Measurements from ENCODE around the gene FAM117B. TPM values are rescaled to one million over a fixed set of nuclear protein-coding genes. Genes with fewer than 3 reads are reported as not detected.

The FAM117B gene
- total RNA-seq, 1 donor from 2014 or later, result 9.6 TPM

GRCh38 chr2:202682274-202682673 lies 47.5 kb downstream of the FAM117B start:
- Mint-ChIP-seq H3K4me3 (ENCODE audit: unreplicated experiment) (no peak overlapping the region), H3K36me3 (ENCODE audit: unreplicated experiment) (peaks cover 10% of the 10 kb centered on the region), H3K4me1 (ENCODE audit: unreplicated experiment) (no peaks in the 10 kb centered on the region)

GRCh38 chr2:202687276-202687675 lies 52.5 kb downstream of the FAM117B start:
- no peaks in the 10 kb centered on the region for H3K27me3 Mint-ChIP-seq (ENCODE audit: unreplicated experiment)
- no peaks in the 10 kb centered on the region for H3K36me3 Mint-ChIP-seq (ENCODE audit: unreplicated experiment)
- no peak for TF ChIP-seq CTCF (IDR thresholded peaks at IDR 0.05)
- H3K27ac Mint-ChIP-seq (ENCODE audit: unreplicated experiment), result no peak overlapping the region
- DNase-seq (ENCODE audit: extremely low spot score, unreplicated experiment), result no peak
- peaks cover 2% of the 10 kb centered on the region for H3K4me1 Mint-ChIP-seq (ENCODE audit: unreplicated experiment)
- H3K9me3 Mint-ChIP-seq (ENCODE audit: unreplicated experiment), result peaks cover 5% of the 10 kb centered on the region
- H3K4me3 Mint-ChIP-seq (ENCODE audit: unreplicated experiment), result no peak overlapping the region

More at GRCh38 chr2:202682274-202682673, 47.5 kb downstream of the FAM117B start:
- Mint-ChIP-seq H3K27ac (ENCODE audit: unreplicated experiment) (no peak overlapping the region), H3K27me3 (ENCODE audit: unreplicated experiment) (no peaks in the 10 kb centered on the region), H3K9me3 (ENCODE audit: unreplicated experiment) (peaks cover 33% of the 10 kb centered on the region)
- TF ChIP-seq CTCF (IDR thresholded peaks at IDR 0.05), result no peak
- no peak for DNase-seq (ENCODE audit: extremely low spot score, unreplicated experiment)

- H3K4me3 Mint-ChIP-seq (ENCODE audit: unreplicated experiment), result no peak overlapping the region
- peaks cover 2% of the 10 kb centered on the region for H3K4me1 Mint-ChIP-seq (ENCODE audit: unreplicated experiment)
- no peaks in the 10 kb centered on the region for H3K27me3 Mint-ChIP-seq (ENCODE audit: unreplicated experiment)
- H3K9me3 Mint-ChIP-seq (ENCODE audit: unreplicated experiment), result no peaks in the 10 kb centered on the region
- no peak overlapping the region for H3K27ac Mint-ChIP-seq (ENCODE audit: unreplicated experiment)
- TF ChIP-seq CTCF (IDR thresholded peaks at IDR 0.05), result no peak
- no peak for DNase-seq (ENCODE audit: extremely low spot score, unreplicated experiment)
- no peaks in the 10 kb centered on the region for H3K36me3 Mint-ChIP-seq (ENCODE audit: unreplicated experiment)
Observed at GRCh38 chr2:202689459-202689858, 54.7 kb downstream of the FAM117B start.

GRCh38 chr2:202689898-202690297 lies 55.1 kb downstream of the FAM117B start:
- H3K27ac Mint-ChIP-seq (ENCODE audit: unreplicated experiment), result no peak overlapping the region
- H3K4me1 Mint-ChIP-seq (ENCODE audit: unreplicated experiment), result peaks cover 5% of the 10 kb centered on the region
- no peak for DNase-seq (ENCODE audit: extremely low spot score, unreplicated experiment)
- H3K4me3 Mint-ChIP-seq (ENCODE audit: unreplicated experiment), result no peak overlapping the region
- H3K27me3 Mint-ChIP-seq (ENCODE audit: unreplicated experiment), result no peaks in the 10 kb centered on the region
- no peak for TF ChIP-seq CTCF (IDR thresholded peaks at IDR 0.05)
- no peaks in the 10 kb centered on the region for H3K9me3 Mint-ChIP-seq (ENCODE audit: unreplicated experiment)
- H3K36me3 Mint-ChIP-seq (ENCODE audit: unreplicated experiment), result no peaks in the 10 kb centered on the region

- TF ChIP-seq CTCF (IDR thresholded peaks at IDR 0.05), result no peak
- H3K9me3 Mint-ChIP-seq (ENCODE audit: unreplicated experiment), result no peaks in the 10 kb centered on the region
- no peaks in the 10 kb centered on the region for H3K27me3 Mint-ChIP-seq (ENCODE audit: unreplicated experiment)
- H3K27ac Mint-ChIP-seq (ENCODE audit: unreplicated experiment), result no peak overlapping the region
- no peaks in the 10 kb centered on the region for H3K36me3 Mint-ChIP-seq (ENCODE audit: unreplicated experiment)
- peaks cover 6% of the 10 kb centered on the region for H3K4me1 Mint-ChIP-seq (ENCODE audit: unreplicated experiment)
- no peak overlapping the region for H3K4me3 Mint-ChIP-seq (ENCODE audit: unreplicated experiment)
- DNase-seq (ENCODE audit: extremely low spot score, unreplicated experiment), result no peak
Observed at GRCh38 chr2:202690321-202690900, 55.6 kb downstream of the FAM117B start.
